WERI-Rb-1 (cell line): ENCODE results near the gene C2.
"Not testable (repeated sequence)": the region's sequence is repeated elsewhere in the genome, so short reads cannot be mapped to it uniquely, and the experiment has no call there.

ENCODE experiments used
- DNase-seq: peaks from one replicate; pipeline ENCODE4 v3.0.0-alpha.2; 2020
- H3K27ac ChIP-seq: fragments of 250-450 bp; sonication (Bioruptor Pico); 2 replicates; pipeline ENCODE4 v1.5.1; 2020; ENCODE audit warnings: mild to moderate bottlenecking, moderate library complexity
- H3K27me3 ChIP-seq: fragments of 250-450 bp; sonication (Bioruptor Pico); 2 replicates; pipeline ENCODE4 v1.5.1; 2021; ENCODE audit warnings: mild to moderate bottlenecking, low read depth, moderate library complexity; ENCODE audit not compliant: insufficient read depth, severe bottlenecking
- H3K36me3 ChIP-seq: fragments of 250-450 bp; sonication (Bioruptor Pico); 2 replicates; pipeline ENCODE4 v1.5.1; 2020; ENCODE audit warnings: mild to moderate bottlenecking, moderate library complexity
- H3K4me3 ChIP-seq: 2 replicates; pipeline ENCODE4 v1.5.1; 2011; ENCODE audit warnings: low read depth, mild to moderate bottlenecking, control low read depth, low read length
- H3K9me3 ChIP-seq: fragments of 250-450 bp; sonication (Bioruptor Pico); 2 replicates; pipeline ENCODE4 v1.5.1; 2021; ENCODE audit warnings: mild to moderate bottlenecking, moderate library complexity; ENCODE audit not compliant: severe bottlenecking
- CTCF ChIP-seq: IDR thresholded peaks from 2 replicates; pipeline ENCODE4 v1.5.1; 2011; ENCODE audit warnings: low read depth, mild to moderate bottlenecking, control low read depth, inconsistent platforms, low read length

The C2 gene

DNA sequence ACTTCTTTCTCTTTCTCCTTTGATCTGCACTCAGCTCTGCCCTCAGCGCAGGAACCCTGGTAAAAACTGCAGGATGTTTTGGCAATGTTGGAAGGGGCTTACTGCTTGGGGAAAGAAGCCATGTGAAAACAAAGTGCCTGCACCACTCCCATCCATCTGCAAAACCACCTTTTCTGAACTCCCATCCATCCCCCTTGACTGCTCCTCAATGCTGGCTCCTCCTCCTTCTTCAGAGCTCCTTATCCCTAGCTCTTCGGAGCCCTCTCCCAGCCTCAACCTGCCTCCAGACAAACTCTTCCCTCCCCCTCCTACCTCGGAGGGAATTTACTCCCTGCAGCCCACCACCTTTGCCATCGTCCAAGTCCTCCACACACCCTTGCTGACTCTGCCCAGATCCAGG, 21.4 kb upstream of the C2 start:
- Histone ChIP-seq H3K27ac (no peak overlapping the region), H3K36me3 (no peaks in the 10 kb centered on the region), H3K4me3 (no peak overlapping the region), H3K27me3 (no peaks in the 10 kb centered on the region), H3K9me3 (no peaks in the 10 kb centered on the region)
- TF ChIP-seq CTCF, result no peak
- DNase-seq, result no peak

- DNase-seq, H3K27me3 ChIP-seq, H3K36me3 ChIP-seq, H3K4me3 ChIP-seq, H3K9me3 ChIP-seq, H3K27ac ChIP-seq: not testable (repeated sequence)
Measured at GRCh38 chr6:31906727-31907126, 20.8 kb upstream of the C2 start.

- no peaks in the 10 kb centered on the region for H3K9me3 ChIP-seq
- no peak for DNase-seq
- no peaks in the 10 kb centered on the region for H3K36me3 ChIP-seq
- no peak overlapping the region for H3K4me3 ChIP-seq
- H3K27ac ChIP-seq, result no peak overlapping the region
- TF ChIP-seq CTCF, result no peak
- H3K27me3 ChIP-seq, result no peaks in the 10 kb centered on the region
Measured at GRCh38 chr6:31907158-31907813, 20.2 kb upstream of the C2 start.

DNA sequence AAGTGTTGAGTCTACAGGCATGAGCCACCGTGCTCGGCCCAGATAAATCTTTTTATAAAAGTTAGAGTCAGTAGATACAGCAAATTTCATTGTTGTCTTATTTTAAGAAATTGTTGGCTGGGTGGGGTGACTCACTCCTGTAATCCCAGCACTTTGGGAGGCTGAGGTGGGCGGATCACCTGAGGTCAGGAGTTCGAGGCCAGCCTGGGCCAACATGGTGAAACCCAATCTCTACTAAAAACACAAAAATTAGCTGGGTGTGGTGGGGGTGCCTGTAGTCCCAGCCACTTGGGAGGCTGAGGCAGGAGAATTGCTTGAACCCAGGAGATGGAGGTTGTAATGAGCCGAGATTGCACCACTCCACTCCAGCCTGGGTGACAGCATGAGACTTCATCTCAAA, 19.3 kb upstream of the C2 start:
- H3K27ac ChIP-seq, result not testable (repeated sequence)

GRCh38 chr6:31908791-31909190, 18.7 kb upstream of the C2 start:
- no peaks in the 10 kb centered on the region for H3K27me3 ChIP-seq
- H3K9me3 ChIP-seq, result no peaks in the 10 kb centered on the region
- TF ChIP-seq CTCF, result no peak

More for the DNA sequence above, 19.3 kb upstream of the C2 start:
- not testable (repeated sequence) for H3K27me3 ChIP-seq, H3K9me3 ChIP-seq, H3K36me3 ChIP-seq, DNase-seq, H3K4me3 ChIP-seq

GRCh38 chr6:31909298-31909697, 18.2 kb upstream of the C2 start:
- not testable (repeated sequence) for H3K36me3 ChIP-seq, H3K4me3 ChIP-seq, H3K9me3 ChIP-seq, DNase-seq, H3K27ac ChIP-seq, H3K27me3 ChIP-seq

More at GRCh38 chr6:31908791-31909190, 18.7 kb upstream of the C2 start:
- no peak overlapping the region for H3K27ac ChIP-seq
- no peak overlapping the region for H3K4me3 ChIP-seq
- DNase-seq, result no peak
- H3K36me3 ChIP-seq, result no peaks in the 10 kb centered on the region

GRCh38 chr6:31911826-31912585, 15.5 kb upstream of the C2 start:
- no peaks in the 10 kb centered on the region for H3K9me3 ChIP-seq
- no peaks in the 10 kb centered on the region for H3K27me3 ChIP-seq
- no peak for DNase-seq
- no peaks in the 10 kb centered on the region for H3K36me3 ChIP-seq
- H3K4me3 ChIP-seq, result no peak overlapping the region
- TF ChIP-seq CTCF, result no peak
- H3K27ac ChIP-seq, result no peak overlapping the region
